SHP77 (cell line): Measurements from ENCODE around the gene TESMIN.

ENCODE experiments used
- DNase-seq, 2 experiments: peaks; one replicate each; lab custom pipeline; 2025; lab: John Stamatoyannopoulos, UW

The TESMIN gene

GRCh38 chr11:68710409-68710808 is 40.9 kb downstream of the TESMIN start:
- no peak for DNase-seq

- DNase-seq, result no peak
These were observed 42.3 kb downstream of the TESMIN start for GRCh38 chr11:68709062-68709461.

DNA sequence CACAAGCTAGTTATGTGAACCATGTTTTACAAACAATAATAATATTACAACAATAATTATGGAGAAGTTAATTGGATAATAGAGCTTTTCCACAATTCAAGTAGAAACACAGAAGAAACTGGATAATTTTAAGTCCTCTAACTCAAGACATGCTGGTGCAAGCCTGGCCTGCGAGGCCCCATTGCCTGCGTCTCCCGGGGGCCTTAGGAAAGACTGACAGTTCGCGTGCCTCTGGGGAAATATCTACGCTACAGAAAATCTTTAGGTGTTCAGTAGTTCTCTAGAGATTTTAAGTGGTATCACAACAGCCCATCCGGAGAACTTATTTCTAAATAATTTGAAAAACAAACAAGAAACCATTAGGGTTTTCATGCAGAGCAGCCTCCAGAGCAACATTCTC is 43.8 kb downstream of the TESMIN start:
- no peak for DNase-seq

GRCh38 chr11:68704887-68705286 is 46.4 kb downstream of the TESMIN start:
- DNase-seq, result no peak

DNA sequence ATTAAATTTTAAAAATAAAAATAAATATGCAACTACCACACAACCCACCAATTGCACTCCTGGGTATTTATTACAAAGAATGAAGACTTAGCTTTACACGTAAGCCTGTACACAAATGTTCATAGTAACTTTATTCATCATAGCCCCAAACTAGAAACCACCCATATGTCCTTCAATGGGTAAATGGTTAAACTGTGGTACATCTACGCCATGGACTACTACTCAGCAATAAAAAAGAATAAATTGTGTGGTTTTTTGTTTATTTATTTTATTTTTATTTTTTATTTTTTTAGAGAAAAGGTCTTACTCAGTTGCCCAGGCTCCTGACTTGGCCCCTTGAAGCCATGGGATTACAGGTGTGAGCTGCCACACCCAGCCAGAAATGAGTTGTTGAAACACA is 52.3 kb downstream of the TESMIN start:
- no peak for DNase-seq

GRCh38 chr11:68695531-68695930 is 55.8 kb downstream of the TESMIN start:
- DNase-seq, result no peak

DNA sequence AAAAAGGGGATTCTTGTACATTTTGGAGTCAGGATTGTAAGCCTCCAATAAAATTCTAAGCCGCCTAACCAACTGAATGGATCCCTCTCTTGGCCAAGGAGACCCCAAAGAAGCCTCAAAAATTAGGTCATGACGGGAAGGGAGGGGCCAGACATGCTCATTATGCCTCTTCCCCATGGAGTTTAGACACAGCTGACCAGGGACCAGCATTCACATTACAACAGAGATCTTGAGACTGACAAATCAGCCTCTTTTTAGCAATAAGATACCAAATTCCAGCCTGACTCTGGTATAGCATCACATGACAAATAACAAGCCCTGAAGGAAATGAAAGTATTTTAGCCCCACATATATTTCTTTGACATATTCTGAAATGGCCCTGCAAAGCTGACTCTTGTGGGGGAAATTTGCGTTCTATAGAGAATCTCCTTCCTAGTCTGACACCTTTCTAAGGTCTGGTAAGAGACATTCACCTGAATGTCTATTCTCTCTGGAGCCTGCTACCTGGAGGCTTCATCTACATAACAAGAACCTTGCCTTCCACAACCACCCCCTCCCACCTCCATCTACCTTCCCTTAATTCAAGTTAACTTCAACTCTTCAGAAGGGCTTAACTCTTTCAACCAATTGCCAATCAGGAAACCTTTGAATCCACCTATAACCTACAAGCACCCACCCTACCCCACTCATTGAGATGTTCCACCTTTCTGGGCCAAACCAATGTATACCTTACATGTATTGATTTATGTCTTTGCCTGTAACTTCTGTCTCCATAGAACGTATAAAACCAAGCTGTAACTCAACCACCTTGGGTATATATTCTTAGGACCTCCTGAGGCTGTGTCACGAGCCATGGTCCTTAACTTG is 56.7 kb downstream of the TESMIN start:
- DNase-seq, result no peak

DNA sequence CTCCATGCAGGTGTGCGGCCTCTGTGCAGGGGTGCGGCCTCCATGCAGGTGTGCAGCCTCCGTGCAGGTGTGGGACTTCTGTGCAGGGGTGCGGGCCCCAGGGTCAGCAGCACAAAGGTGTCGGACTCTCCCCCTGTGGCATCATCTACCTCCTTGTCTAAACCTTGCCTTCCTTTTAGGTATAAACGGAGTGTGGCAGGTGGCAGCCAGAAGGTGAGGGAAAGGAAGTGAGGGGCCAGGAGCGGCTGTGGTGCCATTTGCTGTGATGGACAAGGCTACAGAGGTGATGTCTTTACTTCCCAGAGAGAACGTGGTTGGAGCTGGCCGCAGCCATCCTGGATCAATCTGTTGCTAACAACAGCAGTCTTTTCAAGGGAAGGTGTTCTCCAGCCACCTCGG is 57.8 kb downstream of the TESMIN start:
- no peak for DNase-seq

GRCh38 chr11:68692871-68693483 is 58.3 kb downstream of the TESMIN start:
- DNase-seq, result no peak

- no peak for DNase-seq
These were observed 59.2 kb downstream of the TESMIN start for GRCh38 chr11:68692115-68692514.

DNA sequence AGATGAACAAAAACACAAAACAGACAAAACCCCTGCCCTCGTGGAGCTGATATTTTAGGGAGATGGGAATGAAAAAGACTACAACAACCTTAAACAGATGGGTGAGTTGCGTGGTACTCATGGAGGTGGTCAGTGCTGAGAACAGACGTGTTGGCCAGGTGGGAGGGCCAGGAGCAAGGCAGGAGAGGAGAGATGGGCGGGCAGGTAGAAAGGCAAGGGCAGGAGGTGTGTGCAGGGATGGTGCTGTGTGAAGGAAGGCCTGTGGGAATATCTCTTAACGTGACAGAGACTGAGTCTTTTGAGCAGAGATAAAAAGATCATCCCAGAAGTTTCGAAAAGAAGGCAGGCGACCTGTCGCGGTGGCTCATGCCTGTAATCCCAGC is 59.9 kb downstream of the TESMIN start:
- no peak for DNase-seq

DNA sequence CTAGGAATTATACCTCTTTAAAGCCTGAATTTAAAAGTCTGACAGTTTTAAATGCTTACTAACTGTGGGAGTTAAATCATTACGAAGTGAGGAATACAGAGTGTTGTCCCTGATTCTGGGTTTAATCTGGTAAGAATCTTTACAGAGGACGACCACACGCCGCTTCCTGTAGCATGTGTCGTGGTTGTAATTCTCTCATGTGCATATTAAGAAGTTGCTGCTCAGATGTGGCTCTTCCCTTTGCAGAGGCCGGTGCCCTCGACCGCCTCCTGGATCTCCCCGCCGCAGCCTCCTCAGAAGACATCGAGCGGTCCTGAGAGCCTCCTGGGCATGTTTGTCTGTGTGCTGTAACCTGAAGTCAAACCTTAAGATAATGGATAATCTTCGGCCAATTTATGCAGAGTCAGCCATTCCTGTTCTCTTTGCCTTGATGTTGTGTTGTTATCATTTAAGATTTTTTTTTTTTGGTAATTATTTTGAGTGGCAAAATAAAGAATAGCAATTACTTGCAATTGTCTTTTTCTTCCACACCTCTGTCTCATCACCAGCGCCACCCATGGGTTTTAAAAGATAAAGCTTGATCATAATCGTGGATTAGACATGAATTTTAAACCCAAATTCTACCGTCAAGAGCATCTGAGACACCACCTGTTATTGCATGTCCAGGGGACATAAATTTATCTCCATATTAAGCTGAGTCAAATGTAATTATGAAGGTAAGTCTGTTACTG is 60.5 kb downstream of the TESMIN start:
- no peak for DNase-seq

- no peak for DNase-seq
These were observed 61.3 kb downstream of the TESMIN start for GRCh38 chr11:68689737-68690625.

DNA sequence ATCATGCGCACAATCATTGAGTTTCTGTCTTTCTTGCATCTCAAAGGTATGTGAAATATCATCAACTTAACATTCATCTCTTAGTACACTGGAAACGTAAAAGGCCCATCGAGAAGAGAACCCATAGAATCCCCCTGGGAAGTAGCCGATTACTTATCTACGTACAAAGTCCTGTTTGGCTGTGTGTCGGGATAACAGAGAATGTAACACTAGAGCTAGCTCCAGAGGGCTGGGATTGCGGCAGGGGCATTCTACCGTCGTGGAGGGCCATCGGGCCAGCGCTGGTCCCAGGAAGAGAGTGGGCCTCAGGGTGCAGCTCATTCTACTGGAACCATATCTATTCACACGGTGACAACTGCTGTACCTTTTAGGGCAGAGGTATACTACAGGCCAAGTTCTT is 62.4 kb downstream of the TESMIN start:
- DNase-seq, result no peak

GRCh38 chr11:68687986-68688385 is 63.3 kb downstream of the TESMIN start:
- no peak for DNase-seq

- no peak for DNase-seq
These were observed 64.0 kb downstream of the TESMIN start for GRCh38 chr11:68687311-68687710.

DNA sequence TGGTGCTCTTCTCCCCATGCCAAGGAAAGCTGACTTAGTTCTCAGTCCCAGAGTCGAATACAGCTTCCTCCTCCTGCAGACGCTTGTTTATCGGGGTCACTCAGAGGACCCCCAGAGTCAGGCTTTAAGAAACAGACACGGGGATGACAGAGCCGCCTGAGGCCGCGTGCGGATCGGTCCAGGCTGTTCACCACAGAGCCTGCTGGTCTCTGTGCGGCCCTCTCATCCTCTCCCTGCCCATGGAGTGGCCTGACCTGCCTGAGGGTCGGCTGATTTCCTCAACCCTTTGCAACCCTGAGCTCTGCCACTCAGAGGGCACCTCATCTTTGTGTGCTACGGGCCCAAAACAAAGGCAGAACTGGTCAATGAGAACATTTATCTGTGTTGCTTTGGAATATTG is 64.8 kb downstream of the TESMIN start:
- DNase-seq, result no peak

DNA sequence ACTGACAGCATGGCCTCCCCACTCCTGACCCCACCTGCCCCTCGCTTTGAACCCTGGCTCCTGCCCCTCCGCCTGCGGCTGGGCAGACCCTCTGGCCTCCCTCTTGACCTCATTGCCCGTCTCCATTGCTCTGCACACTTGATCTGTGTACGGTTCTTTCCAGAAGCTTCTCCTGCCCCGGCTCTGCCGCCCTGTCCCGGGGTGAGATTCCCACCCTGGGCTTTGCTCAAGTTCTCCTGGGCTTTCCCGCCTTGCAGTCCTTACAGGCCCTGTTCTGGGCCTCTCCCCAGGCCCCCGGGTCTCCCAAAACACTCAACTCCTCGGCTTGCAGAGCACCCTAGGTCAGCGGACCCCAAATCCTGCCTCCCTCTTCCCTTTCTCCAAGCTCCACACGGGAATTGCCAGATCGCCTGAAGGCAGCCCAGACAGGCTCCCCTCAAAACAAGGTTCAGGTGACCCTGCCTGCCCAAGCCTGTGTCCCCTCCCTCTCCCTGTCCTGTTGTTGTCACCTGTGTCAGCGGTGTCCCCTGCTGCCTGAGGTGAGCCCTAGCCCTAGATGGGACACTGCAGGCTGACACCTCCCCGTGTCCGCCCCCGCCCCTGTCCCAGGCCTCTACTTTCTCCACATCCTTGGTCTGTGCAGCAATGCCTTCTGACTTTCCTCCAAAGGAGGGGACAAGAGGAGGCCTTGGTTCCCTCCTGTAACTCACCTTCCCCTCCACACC is 65.5 kb downstream of the TESMIN start:
- DNase-seq, result no peak

DNA sequence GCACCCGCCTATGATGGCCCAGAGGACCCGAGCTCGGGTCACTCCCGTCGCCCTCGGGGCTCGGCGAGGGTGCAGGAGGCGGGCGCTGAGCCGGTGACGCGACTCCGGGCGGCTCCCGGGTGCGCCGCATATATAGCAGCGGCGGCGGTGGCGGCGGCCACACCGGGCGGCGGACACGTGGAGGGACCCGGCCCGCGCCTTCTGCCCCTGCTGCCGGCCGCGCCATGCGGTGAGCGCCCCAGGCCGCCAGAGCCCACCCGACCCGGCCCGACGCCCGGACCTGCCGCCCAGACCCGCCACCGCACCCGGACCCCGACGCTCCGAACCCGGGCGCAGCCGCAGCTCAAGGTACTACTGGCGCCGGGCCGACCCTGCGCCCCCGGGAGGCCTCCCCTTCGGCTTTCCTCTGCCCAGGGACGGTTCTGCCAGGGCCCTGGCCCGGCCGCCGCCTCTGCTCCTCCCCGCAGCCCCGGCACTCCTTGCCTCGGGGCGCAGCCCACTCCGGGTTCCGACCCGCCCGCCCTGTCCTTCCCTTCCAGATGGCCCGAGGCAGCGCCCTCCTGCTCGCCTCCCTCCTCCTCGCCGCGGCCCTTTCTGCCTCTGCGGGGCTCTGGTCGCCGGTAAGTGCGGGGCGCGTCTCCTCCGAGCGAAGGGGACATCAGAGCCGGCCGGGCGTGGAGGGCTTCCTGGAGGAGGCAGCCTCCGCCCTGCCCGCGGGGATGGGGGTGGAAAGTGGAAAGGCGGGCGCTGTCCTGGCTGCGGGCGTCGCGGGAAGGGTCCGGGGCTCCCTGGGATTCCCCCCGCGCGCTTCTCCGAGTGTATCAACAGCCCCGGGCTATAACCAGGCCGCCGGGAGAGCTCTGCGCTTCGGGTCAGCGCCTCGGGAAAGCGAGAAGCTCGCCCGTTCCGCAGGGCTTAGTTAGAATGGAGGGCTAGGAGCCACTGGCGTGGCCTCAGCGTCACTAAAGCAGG is 66.6 kb downstream of the TESMIN start, which contains the start of gene GAL:
Gene GAL, plus strand, starts transcription at position 160 of the 972 bp plus-strand sequence. Its CDS starts 380 bp downstream, at position 540.
- no peak for DNase-seq
